H1 (cell line): Measurements from ENCODE around the gene ZCRB1.

Experiments used
- EP300 ChIP-seq, 2 experiments: IDR thresholded peaks; 1 replicate in 1 of 2; 2 replicates in 1 of 2; pipeline ENCODE4 v1.6.1; 2011 to 2012; ENCODE audit warnings: low read depth in 2 of 2, low read length in 2 of 2, mild to moderate bottlenecking in 2 of 2, borderline replicate concordance in 1 of 2, inconsistent platforms in 1 of 2, moderate library complexity in 1 of 2
- KDM5A ChIP-seq: fragments of 200-600 bp; IDR thresholded peaks from 2 replicates; pipeline ENCODE4 v1.7.1; 2012; ENCODE audit warnings: mild to moderate bottlenecking, low read length, inconsistent platforms, mixed read lengths
- POLR2AphosphoS5 ChIP-seq: IDR thresholded peaks from 2 replicates; pipeline ENCODE4 v1.6.1; 2011; ENCODE audit warnings: low read depth, low read length
- SP2 ChIP-seq: IDR thresholded peaks from 2 replicates; pipeline ENCODE4 v1.6.1; 2012; ENCODE audit warnings: mild to moderate bottlenecking, low read length, inconsistent platforms
- ZNF274 ChIP-seq: IDR thresholded peaks from 2 replicates; pipeline ENCODE4 v1.7.0; 2012; ENCODE audit warnings: low read length, borderline replicate concordance; ENCODE audit errors: extremely low read depth
- TF ChIP-seq, protein P1 (sequence below), 3 experiments: IDR thresholded peaks; 1 replicate in 2 of 3; 2 replicates in 1 of 3; pipeline versions ENCODE4 v1.5.1 to v1.6.1; 2011; ENCODE audit warnings: low read length in 3 of 3, mild to moderate bottlenecking in 3 of 3, inconsistent platforms in 2 of 3, low read depth in 1 of 3, moderate library complexity in 1 of 3; ENCODE audit not compliant: insufficient read depth in 1 of 3; ENCODE audit errors: control extremely low read depth in 1 of 3

DNA sequence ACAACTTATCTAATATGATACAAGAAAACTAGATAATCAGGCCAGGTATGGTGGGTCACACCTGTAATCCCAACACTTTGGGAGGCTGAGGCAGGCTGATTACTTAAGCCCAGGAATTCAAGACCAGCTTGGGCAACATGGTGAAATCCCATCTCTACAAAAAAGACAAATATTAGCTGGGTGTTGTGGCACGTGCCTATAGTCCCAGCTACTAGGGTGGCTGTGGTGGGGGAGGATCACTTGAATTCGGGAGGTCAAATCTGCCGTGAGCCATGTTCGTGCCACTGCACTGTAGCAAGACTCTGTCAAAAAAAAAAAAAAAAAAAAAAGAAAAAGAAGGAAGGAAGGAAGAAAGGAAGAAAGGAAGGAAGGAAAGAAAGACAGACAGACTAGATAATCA is 27.0 kb downstream of the ZCRB1 start:
- no peak for TF ChIP-seq SP2
- no peak for TF ChIP-seq EP300 (IDR thresholded peaks at IDR 0.05; ENCODE audit: borderline replicate concordance in 1 of 2, low read depth in 2 of 2, low read length in 2 of 2)
- TF ChIP-seq POLR2AphosphoS5, result no peak
- no peak for TF ChIP-seq ZNF274
- TF ChIP-seq, protein P1, sequence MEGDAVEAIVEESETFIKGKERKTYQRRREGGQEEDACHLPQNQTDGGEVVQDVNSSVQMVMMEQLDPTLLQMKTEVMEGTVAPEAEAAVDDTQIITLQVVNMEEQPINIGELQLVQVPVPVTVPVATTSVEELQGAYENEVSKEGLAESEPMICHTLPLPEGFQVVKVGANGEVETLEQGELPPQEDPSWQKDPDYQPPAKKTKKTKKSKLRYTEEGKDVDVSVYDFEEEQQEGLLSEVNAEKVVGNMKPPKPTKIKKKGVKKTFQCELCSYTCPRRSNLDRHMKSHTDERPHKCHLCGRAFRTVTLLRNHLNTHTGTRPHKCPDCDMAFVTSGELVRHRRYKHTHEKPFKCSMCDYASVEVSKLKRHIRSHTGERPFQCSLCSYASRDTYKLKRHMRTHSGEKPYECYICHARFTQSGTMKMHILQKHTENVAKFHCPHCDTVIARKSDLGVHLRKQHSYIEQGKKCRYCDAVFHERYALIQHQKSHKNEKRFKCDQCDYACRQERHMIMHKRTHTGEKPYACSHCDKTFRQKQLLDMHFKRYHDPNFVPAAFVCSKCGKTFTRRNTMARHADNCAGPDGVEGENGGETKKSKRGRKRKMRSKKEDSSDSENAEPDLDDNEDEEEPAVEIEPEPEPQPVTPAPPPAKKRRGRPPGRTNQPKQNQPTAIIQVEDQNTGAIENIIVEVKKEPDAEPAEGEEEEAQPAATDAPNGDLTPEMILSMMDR (IDR thresholded peaks at IDR 0.05; ENCODE audit: control extremely low read depth in 1 of 3, insufficient read depth in 1 of 3, low read depth in 1 of 3, low read length in 3 of 3), result no peak
- TF ChIP-seq KDM5A, result no peak
